Measurements from ENCODE around the gene GTF3C4.

The GTF3C4 gene

DNA sequence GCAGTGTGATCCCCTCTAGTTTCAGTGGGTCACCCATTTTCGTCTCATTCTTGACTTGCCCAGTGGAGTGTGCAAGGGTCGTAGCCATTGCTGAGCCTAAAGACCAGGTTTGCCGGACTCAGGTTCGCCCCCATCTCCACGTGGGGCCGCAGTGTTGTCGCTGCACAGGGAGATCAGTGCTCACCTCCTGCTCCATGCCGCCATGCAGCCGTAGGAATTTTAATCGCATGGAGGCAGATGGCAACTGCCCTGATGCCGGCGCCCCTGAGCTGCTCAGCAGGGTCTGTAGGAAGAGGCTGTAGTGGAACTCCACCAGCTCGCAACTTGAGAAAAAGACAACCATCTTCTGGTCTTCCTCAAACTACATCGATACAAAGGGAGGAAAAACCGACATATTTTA is 24.6 kb upstream of the GTF3C4 start:
- intact Hi-C loops (cut with DNase I): no loop called here
- no peak for DNase-seq

DNA sequence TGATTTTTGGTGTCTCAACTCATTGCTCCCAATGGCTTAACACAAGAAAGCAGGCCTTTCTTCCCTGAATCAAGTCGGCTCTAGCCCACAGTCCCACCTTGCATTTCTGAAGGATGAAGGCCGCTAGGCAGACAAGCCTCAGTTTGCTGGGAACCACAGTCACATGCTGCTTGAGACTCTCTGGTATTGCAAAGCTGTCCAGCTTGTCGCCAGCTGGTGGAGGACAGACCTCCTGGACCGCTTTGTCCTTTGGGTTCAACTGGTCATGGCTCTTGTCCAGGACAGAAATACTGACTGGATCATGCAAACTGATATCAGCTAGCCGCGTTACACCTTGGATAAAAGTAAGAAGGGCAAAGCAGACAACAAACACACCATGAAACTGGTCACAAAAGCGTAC is 23.5 kb upstream of the GTF3C4 start:
- no peak for DNase-seq
- intact Hi-C loops (cut with DNase I): no loop called here

DNA sequence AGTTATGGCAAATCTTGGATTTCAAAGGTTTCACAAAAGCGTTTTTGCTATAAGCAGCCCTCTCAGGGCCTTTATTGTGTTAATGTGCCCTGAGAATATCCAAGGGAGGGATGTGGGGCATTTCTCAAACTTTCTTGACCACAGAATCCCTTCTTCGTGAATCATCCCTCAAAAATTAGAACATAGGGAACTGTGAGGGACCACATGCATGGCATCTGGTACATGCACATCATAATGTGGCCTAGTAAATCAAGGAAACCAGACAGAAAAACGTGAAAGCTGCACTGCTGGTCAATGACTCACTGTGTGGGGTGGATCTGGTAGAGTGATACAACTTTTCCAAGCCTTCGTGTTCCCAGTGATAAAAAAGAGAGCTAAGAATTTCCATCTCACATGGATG is 22.9 kb upstream of the GTF3C4 start:
- intact Hi-C loops (cut with DNase I): no loop called here
- DNase-seq: no peak

DNA sequence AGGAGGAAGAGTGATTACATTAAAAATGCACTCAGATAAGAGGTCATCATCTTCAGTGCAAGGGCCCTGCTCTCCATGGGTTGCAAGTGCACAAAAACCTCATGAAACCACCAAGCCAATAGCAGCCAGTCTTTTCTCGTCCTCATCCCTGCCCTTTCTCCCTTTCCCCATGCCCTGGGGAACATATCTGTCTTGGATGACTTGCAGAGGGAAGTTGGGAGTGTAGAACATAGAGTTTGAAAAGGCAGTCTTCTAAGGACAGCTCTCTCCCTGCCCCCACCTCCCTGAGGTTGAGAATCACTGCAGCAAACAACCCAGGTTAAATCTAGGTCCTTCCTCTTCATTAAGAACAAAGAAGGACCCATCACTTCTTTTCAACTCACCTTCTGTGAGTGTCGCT is 22.5 kb upstream of the GTF3C4 start:
- intact Hi-C loops (cut with DNase I): no loop called here
- no peak for DNase-seq

DNA sequence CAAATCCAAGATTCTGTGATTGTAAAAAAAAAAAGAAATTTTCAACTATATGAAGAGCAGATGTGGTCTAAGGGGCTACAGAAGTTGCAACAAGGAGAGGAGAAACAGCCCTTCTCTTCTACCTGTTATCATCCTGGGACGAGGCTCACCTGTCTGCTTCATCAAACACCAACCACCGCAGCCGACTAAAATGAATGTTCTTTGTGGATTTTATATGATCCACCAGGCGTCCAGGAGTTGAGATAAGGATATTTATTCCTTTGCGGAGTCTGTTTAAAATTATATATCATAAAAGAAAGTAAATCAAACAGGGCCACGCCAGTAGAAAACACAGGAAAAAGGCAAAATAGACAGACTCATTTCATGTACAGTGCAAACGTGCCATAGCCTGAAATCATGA is 22.0 kb upstream of the GTF3C4 start:
- DNase-seq: no peak
- intact Hi-C loops (cut with DNase I): no loop called here

DNA sequence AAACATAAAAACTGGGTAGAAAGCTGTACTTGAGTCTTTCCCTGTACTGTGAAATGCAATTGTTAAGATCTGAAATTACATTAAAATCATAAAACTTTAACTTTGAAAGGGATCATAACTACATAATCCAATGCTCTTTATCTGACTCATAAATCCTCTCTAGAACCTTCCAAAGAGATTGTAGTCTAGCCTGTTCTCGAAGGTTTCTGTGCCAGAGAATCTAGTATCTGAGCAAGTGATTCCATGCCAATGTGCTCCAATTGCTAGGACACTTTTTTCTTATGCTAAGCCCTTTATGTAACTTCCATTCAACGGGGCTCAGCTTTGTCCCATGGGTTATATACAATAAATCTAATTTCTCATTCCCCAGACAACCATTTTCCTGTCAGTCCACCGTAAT is 21.6 kb upstream of the GTF3C4 start:
- intact Hi-C loops (cut with DNase I): no loop called here
- no peak for DNase-seq

DNA sequence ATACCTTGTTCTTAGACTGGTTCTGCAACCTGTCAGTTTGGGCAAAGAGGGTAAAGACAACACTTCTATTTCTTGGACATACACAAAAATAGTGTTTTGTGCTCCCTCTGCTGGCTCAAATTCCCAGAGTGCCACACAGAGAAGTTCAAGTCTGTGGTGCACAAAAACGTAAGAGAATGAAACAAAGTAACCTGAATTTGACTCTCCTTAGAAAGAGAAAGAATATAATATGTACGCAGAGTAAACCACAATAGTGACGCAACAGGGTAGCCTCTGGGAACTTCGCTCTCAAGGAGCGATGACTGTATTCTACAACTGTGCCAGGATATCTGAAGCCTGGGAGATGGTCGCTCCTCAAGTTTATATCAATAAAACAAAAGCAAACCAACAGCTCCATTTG is 19.0 kb upstream of the GTF3C4 start:
- intact Hi-C loops (cut with DNase I): no loop called here
- peak in 8 of 42 donors; percentile 12 to 44 (median 24) for DNase-seq

DNA sequence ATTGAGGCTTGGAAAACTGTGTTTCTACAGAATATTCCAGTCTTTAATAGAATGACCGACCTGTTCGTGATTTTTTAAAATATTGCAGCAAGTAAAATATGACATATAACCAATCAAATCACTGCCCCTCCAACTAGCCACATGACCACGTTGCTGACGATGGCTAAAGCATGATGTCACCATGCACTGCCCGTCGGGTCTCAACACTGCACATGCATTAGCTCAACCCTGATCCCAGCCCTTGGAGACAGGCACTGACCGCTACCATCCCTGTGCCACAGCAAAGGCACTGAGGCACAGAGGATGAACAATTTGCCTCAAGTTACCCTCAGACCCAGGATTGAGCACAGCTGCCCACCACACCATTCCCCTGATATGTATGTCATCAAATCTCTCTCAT is 14.0 kb upstream of the GTF3C4 start:
- no peak for DNase-seq
- intact Hi-C loops (cut with DNase I): no loop called here

DNA sequence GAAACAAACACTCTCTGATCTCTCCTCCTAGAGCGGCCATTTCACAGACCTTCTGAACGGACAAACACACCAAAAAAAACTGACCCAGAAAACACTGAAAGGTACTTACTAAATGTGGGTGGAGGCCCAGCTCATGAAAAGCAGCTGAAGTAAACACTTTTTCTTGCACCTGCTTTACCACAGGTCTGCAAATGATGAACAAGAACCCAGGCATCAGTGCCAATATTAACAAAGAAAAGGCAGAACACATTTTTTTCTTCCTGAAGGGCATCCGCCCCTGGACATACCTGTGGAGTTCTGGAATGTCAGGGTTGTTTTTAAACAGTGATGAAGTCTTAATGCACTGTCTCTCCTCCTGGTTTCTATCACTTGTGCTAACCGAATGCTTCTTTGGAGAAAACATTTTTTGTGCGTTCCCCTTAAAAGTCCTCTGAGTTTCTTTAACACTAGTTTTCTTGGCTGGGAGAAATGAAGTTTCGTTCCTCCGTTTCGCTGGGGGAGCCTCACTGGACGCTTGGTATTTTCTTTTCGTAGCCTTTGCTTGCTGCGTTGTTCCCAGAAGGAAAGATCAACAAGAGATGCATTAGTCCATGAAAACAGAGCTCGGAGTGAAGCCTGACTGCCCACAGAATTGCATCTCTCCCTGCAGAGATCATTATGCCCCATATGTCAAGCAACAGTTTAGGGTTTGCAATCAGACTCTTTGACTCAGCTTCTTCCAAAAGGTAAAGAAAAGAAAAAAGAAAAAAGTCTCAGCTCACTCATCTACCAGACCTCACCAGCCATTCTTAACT is 7.9 kb upstream of the GTF3C4 start:
- intact Hi-C loops (cut with DNase I): loop anchor here (10.0 kb wide), 1 partner anchor 222 kb away; no protein-coding TSS in a partner anchor
- DNase-seq: no peak

DNA sequence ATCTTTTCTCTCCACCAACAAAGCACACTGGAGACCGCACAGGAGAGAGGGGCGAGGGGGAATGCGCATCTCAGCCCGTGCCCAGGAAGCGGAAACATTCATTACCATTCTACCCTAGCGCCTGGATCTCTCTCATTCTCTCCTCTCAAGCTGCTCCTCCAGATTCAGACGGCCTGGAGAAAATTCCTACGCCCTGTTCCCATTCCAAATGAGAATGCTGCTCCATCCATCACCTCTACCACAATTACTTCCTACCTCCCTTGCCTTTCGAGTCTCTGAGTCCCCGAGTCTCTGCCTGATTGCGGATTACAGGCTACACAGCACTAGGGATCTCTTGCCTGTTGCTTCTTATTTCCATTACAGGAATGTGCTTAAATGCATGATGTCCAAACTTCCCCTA is 7.1 kb upstream of the GTF3C4 start:
- intact Hi-C loops (cut with DNase I): loop anchor here (10.0 kb wide), 1 partner anchor 222 kb away; no protein-coding TSS in a partner anchor
- DNase-seq: no peak

DNA sequence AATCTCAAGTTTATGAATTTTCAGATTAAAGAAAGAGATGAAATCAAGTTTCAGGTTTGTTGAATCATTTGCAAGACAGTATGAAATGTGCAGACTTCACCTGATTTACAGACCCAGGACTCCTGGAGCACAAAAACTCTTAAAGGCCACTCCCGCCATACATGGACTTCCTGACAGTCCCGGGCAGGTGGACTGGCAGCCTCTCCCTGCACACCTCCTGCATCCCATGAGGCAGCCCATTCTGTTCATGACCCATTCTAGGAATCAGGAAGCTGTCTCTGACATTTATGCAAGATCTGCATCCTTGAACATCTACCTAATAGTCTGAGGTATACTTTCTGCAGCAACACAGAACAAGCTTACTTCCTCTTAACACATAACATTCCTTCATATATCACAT is 6.4 kb upstream of the GTF3C4 start:
- no peak for DNase-seq
- intact Hi-C loops (cut with DNase I): loop anchor here (10.0 kb wide), 1 partner anchor 221 kb away; no protein-coding TSS in a partner anchor

DNA sequence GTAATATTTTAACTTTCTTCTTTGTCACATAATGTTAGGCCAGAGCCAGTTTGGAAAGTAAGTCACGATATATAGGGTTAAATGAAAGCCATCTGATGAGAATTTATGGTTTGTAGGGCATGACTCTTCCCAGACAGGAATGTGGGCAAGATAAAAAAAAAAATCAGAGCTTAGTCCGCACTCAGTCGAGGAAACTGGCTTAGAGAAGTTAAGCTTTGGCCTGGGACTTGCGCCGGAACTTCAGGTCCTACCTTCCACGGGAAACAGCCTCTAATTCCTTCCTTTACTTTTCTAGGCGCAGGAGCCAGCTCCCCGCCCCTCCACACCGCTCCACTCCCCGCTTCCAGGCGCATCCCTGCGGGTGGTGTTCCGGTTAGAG is 956 bp upstream of the GTF3C4 start:
- peak in 21 of 42 donors; percentile 26 to 86 (median 76) for DNase-seq
- intact Hi-C loops (cut with DNase I): loop anchor here (10.0 kb wide), 1 partner anchor 215 kb away; no protein-coding TSS in a partner anchor

DNA sequence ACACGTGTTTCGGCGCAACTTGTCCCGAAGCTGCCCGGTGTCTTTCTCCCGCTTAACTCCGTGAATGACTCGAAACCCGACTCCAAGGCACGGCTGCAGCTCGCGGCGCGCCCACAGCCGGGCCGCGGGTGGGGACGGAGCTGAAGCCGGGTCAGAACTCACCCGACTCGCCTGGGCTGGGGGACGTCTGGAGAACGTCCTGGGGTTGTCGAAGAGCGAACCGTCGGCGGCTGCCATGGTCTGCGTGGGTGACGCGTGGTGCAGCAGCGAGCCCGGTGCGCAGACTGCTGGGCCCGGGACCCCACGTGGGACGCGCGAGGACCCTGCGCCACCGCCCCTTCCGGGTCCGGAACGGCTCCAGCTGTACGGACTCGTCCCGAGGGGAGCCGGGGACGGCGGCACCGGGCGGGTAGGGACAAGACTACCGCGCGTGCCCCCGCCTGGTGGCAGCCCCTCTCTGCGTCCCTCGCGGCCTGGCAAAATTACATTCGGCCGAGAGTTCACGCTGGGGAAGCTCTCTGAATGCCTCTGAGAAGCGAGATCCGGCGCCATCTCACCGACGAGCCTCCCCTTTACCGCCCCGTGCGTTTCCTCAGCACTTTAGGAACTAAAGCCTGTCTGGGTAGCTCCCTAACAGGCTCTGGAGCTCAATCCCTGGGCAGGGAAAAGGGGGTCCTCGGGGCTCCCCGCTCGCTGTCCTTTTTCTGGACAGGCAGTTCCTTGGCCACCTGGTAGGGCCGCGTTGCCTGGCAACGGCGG is 387 bp upstream of the GTF3C4 start, which contains the start of gene DDX31:
Gene DDX31 (minus strand): TSS at position 286 of the 759 bp plus-strand sequence. CDS start 49 bp downstream, at position 237.
- DNase-seq: peak; percentile 67 to 95 (median 88)
- intact Hi-C loops (cut with DNase I): loop anchor here (10.0 kb wide), 1 partner anchor 215 kb away; no protein-coding TSS in a partner anchor

DNA sequence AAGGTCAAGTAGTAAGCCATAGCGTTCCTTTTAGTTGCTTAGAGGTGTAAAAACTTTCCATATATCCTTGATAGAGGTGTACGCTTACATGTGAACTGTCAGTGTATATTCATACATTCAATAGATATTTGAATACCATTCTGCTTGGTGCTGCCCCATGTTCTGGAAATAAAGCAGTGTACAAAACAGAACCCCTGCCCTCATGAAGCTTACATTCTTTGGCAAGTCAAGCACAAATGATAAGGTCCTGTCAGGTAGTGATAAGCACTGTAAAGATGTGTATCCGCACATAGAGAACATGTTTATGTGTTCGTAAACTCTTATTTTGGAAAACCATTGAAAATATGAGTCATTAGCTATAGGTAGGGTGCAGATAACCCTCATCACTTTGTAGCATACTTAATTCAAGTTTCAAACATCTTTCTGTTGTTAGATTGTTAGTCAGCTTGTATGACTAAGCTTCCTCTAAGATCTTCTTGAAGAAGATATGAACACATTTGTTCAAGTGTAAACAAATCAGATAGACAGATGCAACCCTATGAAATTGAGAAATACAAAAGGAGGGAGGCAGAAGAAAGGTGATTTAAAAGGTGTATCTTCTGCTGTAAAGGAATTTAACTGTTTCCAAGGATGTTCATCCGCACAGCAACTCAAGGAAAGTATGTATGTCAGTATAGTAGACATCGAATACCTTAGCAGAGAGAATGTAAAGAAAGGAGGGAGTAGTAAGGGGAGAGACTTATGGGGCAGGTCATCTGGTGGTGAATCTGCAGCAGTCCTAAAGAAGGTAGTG is 1.6 kb downstream of the GTF3C4 start:
- intact Hi-C loops (cut with DNase I): no loop called here
- DNase-seq: no peak

DNA sequence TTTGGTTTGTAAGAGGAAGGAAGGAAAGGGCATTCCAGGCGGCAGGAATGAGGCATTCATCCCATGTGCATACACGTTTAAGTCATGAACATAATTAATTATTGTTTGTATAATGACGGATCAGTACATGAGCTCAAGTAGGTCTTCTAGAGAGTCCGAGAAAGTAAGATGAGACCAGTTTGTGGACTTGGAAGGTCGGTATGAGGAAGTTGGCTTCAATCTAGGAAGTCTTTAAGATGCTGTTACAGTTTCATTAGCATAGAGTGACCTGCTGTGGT is 2.1 kb downstream of the GTF3C4 start:
- intact Hi-C loops (cut with DNase I): no loop called here

DNA sequence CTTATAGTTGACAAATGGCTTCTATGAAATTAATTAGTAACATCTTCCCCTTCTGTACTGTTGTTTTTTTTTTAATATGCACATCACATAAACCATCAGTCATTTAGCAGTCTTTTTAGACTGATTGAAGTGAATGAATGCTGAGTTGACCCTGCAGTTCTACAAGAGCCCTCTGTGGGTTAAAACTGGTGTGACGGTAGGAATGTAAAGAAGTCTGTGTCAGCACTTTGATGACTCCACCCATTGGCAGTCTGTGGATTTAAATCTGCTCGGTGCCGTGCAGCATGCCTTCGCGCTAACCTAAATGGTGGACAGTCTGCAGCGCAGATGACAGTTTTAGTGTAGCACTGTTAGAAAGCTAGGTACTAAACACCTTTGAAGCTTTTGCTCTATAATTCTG is 3.1 kb downstream of the GTF3C4 start:
- peak in 4 of 42 donors; percentile 10 to 43 (median 22) for DNase-seq
- intact Hi-C loops (cut with DNase I): no loop called here

More for the DNA sequence above, 2.1 kb downstream of the GTF3C4 start:
- no peak for DNase-seq

DNA sequence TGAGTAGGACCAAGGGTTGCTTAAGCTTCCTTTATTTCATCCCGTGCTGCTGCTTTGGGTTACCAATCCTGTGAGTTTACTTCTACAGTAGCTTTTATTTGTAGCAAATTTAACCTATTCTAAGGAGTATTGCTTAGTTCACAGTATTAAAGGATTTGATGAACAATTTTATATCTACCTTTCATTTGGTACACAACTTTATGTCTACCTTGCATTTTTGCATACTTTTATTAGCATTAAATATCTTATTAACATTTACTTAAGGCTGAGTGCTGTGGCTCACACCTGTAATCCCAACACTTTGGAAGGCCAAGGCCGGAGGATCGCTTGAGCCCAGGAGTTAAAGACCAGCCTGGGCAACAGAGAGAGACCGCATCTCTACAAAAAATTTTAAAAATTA is 4.2 kb downstream of the GTF3C4 start:
- no peak for DNase-seq
- intact Hi-C loops (cut with DNase I): no loop called here

DNA sequence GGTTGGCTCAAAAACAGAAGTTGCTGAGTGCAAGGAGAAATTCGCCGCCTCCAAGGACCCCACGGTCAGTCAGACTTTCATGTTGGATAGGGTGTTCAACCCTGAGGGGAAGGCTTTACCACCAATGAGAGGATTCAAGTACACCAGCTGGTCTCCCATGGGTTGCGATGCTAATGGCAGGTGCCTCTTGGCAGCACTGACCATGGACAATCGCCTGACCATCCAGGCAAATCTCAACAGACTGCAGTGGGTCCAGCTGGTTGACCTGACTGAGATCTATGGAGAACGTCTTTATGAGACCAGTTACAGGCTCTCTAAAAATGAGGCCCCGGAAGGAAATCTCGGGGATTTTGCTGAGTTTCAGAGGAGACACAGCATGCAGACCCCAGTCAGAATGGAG is 7.7 kb downstream of the GTF3C4 start:
- no peak for DNase-seq
- intact Hi-C loops (cut with DNase I): no loop called here

DNA sequence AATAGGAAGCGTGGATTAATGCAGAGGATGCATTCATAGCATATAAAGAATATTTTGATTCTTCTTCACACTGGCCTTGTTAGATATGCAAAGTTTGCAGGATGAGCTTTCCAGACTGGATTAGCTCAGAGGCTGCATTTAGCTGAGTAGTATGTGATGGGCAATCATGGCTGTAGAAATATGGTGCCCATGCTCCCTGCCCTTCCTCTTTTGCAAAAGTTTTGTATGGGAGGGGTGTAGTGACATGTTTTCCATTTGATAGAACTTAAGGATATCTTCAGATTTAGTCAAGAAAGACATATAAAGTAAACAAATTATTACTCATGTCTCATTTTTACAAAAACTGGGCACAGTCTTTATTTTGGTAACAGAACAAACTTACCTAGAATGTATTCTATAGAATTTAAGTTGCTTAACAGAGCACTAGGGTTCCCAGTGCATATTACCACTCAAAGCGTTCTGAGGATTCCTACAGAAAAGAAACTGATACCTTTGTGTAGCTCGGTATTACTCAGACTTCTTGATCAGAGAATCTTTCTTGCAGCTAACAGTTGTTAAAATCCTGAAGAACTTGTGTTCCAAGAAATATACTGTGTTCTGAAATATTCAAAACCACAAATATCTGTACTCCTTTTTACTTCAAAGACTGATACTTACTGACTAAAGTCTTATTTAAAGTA is 9.8 kb downstream of the GTF3C4 start:
- DNase-seq: no peak
- intact Hi-C loops (cut with DNase I): no loop called here

Measured in head of caudate nucleus (tissue), 42 donors.